Upper lobe of left lung (tissue), 4 donors: ENCODE data around the gene MGMT.

ENCODE experiments used
- EP300 ChIP-seq, 4 donors: sonication (generic); formaldehyde crosslinking; IDR thresholded peaks; one replicate each; pipeline ENCODE4 v1.5.1; 2017; ENCODE audit warnings: antibody characterized with exemption in 4 of 4, control low read depth in 2 of 4
- POLR2A ChIP-seq, 4 donors: fragments of 450-650 bp; IDR thresholded peaks; one replicate each; pipeline ENCODE4 v1.5.1; 2016 to 2017; ENCODE audit warnings: antibody characterized with exemption in 4 of 4, mild to moderate bottlenecking in 2 of 4
- TF ChIP-seq, protein P1 (sequence below), 6 experiments: fragments of 450-650 bp in 4 of 6; fragments of 200-600 bp in 2 of 6; sonication (generic) in 2 of 6; IDR thresholded peaks; one replicate each; pipeline ENCODE4 v1.5.1; 2016 to 2019; ENCODE audit warnings: antibody characterized with exemption in 6 of 6

DNA sequence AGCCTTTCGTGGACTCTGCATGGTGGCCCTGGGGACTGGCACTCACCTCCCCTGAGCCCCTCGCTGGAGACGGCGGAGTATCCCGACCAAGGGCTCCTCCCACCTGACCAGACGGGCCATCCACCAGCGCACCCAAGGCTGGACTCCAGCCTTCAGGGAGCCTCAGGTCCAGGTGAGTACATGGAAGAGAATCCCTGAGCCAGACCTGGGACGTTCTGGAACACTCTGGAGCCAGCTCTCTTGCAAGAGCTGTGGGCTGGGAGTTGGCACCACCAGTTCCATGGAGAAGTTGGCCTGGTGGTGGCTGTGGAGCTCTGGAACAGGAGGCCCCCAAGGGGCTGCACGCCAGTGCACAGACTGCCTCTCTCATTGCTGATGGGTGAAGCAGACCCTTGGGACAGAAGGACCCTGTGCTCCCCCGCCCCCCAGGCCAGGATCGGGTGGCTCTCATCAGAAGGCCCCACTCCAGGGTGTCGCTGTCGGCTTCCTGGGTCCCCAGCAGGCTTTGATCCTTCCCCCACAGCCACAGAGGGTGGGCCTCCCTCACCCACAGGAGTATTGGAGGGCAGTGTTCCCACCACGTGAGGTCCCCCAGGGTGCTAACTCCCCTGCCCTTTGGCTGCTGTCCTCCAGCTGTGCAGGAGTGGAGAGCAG, 307.2 kb downstream of the MGMT start:
- TF ChIP-seq, protein P1, sequence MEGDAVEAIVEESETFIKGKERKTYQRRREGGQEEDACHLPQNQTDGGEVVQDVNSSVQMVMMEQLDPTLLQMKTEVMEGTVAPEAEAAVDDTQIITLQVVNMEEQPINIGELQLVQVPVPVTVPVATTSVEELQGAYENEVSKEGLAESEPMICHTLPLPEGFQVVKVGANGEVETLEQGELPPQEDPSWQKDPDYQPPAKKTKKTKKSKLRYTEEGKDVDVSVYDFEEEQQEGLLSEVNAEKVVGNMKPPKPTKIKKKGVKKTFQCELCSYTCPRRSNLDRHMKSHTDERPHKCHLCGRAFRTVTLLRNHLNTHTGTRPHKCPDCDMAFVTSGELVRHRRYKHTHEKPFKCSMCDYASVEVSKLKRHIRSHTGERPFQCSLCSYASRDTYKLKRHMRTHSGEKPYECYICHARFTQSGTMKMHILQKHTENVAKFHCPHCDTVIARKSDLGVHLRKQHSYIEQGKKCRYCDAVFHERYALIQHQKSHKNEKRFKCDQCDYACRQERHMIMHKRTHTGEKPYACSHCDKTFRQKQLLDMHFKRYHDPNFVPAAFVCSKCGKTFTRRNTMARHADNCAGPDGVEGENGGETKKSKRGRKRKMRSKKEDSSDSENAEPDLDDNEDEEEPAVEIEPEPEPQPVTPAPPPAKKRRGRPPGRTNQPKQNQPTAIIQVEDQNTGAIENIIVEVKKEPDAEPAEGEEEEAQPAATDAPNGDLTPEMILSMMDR (IDR thresholded peaks at IDR 0.05): no peak
- TF ChIP-seq EP300 (IDR thresholded peaks at IDR 0.05): no peak
- no peak for TF ChIP-seq POLR2A (IDR thresholded peaks at IDR 0.05)
